Measurements from ENCODE around the gene CALN1. TPM values are rescaled to one million over a fixed set of nuclear protein-coding genes. Genes with fewer than 3 reads are reported as not detected.

Gene CALN1
- total and polyA plus RNA-seq, 2 of the 8 experiments (the other 6 are each of a cell fraction or from before 2014, with no cell fraction given), result 6.4 to 15.2 TPM

DNA sequence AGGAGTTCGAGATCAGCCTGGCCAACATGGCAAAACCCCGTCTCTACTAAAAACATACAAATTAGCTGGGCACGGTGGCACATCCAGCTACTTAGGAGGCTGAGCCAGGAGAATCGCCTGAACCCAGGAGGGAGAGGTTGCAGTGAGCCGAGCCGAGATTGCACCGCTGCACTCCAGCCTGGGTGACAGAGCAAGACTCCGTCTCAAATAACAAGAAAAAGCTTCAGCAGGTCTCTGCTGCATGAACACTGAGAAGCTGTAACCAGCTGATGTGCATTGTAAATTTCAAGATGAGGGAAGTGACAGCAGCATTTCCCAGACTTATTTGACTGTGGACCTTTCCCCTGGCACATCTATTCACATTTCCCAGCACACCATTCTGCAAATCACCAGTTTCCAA, 222.0 kb downstream of the CALN1 start:
- H2AK5ac ChIP-seq (ENCODE audit: low read depth, low read length), result no peak overlapping the region
- no peaks in the 10 kb centered on the region for H3K79me2 ChIP-seq (ENCODE audit: control insufficient read depth in 1 of 2, insufficient read depth in 2 of 2, low read length in 2 of 2)
- no peak overlapping the region for H2BK12ac ChIP-seq (ENCODE audit: low read depth, low read length)
- WGBS, 2 experiments (ENCODE audit: extremely low coverage in 1 of 2, insufficient coverage in 1 of 2, insufficient read length in 1 of 2, insufficient replicate concordance in 2 of 2, low coverage in 1 of 2, low lambda C conversion rate in 2 of 2, missing lambda C conversion rate in 1 of 2), result 94% methylated on average over 8 of the region's 8 CpGs; no CpG with 5 or more reads in 1 of the 2 experiments
- H4K20me1 ChIP-seq (replicated peaks in 1 of 2; ENCODE audit: control insufficient read depth in 1 of 2, insufficient read depth in 2 of 2, low read length in 2 of 2), result no peaks in the 10 kb centered on the region
- H3K4me1 ChIP-seq (replicated peaks in 1 of 4; ENCODE audit: control insufficient read depth in 3 of 4, insufficient read depth in 4 of 4, low read length in 3 of 4), result peaks cover 0 to 5% (median 2%) of the 10 kb centered on the region in 4 experiments; a peak in 2 of 7 replicates
- no peak for DNase-seq (ENCODE audit: low read depth in 1 of 2, low spot score in 2 of 2)
- H3K27me3 ChIP-seq (replicated peaks in 1 of 4; ENCODE audit: control insufficient read depth in 3 of 4, extremely low read depth in 1 of 4, insufficient read depth in 3 of 4, low read length in 3 of 4), result no peaks in the 10 kb centered on the region
- no peak overlapping the region for H3K4ac ChIP-seq (replicated peaks; ENCODE audit: insufficient read length, low read depth, low read length)
- H3K56ac ChIP-seq (replicated peaks; ENCODE audit: insufficient read length, low read depth, low read length), result no peak overlapping the region
- no peak overlapping the region for H3K9ac ChIP-seq (replicated peaks in 1 of 4; ENCODE audit: extremely low read depth in 1 of 4, low read depth in 3 of 4, low read length in 3 of 4)
- no peak overlapping the region for H2BK120ac ChIP-seq (replicated peaks; ENCODE audit: low read depth, low read length)
- no peak for FAIRE-seq
- H2BK5ac ChIP-seq (ENCODE audit: low read depth, low read length), result no peak overlapping the region
- H3K4me3 ChIP-seq (ENCODE audit: extremely low read depth in 1 of 4, insufficient read depth in 2 of 4, low read depth in 3 of 4, low read length in 4 of 4), result no peak overlapping the region
- no peaks in the 10 kb centered on the region; the same call in 1 of the 2 replicates for H3K79me1 ChIP-seq (ENCODE audit: low read depth, low read length)
- TF ChIP-seq RXRA (IDR thresholded peaks at IDR 0.05; ENCODE audit: insufficient read depth, low read depth, low read length) (no peak), FOSL1 (IDR thresholded peaks at IDR 0.05; ENCODE audit: insufficient read depth, low read depth, low read length) (no peak), CEBPB (IDR thresholded peaks at IDR 0.05; ENCODE audit: low read depth, low read length) (no peak), KDM5A (IDR thresholded peaks at IDR 0.05; ENCODE audit: low read length) (no peak), KDM4A (IDR thresholded peaks at IDR 0.05; ENCODE audit: low read depth, low read length, severe bottlenecking) (no peak), SAP30 (IDR thresholded peaks at IDR 0.05; ENCODE audit: insufficient read depth, insufficient replicate concordance, low read length) (no peak)
- TF ChIP-seq, protein P1, sequence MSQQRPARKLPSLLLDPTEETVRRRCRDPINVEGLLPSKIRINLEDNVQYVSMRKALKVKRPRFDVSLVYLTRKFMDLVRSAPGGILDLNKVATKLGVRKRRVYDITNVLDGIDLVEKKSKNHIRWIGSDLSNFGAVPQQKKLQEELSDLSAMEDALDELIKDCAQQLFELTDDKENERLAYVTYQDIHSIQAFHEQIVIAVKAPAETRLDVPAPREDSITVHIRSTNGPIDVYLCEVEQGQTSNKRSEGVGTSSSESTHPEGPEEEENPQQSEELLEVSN (IDR thresholded peaks at IDR 0.05), result no peak
- no peaks in the 10 kb centered on the region; the same call in 1 of the 2 replicates for H3K23me2 ChIP-seq (ENCODE audit: low read depth, low read length)
- H3K23ac ChIP-seq (ENCODE audit: insufficient read length), result no peak overlapping the region
- no peak overlapping the region for H3K27ac ChIP-seq (ENCODE audit: low read depth, low read length)
- H3K9me3 ChIP-seq (ENCODE audit: insufficient read depth in 2 of 2, low read depth in 1 of 2, low read length in 1 of 2), result no peaks in the 10 kb centered on the region
- H3K36me3 ChIP-seq (ENCODE audit: control insufficient read depth in 2 of 4, insufficient read depth in 4 of 4, low read length in 3 of 4), result no peaks in the 10 kb centered on the region
- H2AFZ ChIP-seq (ENCODE audit: low read length), result no peak overlapping the region
- no peak overlapping the region for H4K8ac ChIP-seq (ENCODE audit: extremely low read depth, insufficient read depth, low read length)
- POLR2A ChIA-PET (ENCODE audit: partially characterized antibody), result interaction anchor here (2.0 kb wide), 1 partner anchor 24 kb away, joined by 5 read pairs; no protein-coding TSS in a partner anchor
- CTCF ChIA-PET (ENCODE audit: partially characterized antibody), result interaction anchor here (0.6 to 3.1 kb wide), 5 partner anchors 10 to 439 kb away, joined by 3 to 8 read pairs (median 5); no protein-coding TSS in a partner anchor
- no peak overlapping the region for H2BK15ac ChIP-seq (ENCODE audit: low read length)
- no peak overlapping the region for H4K91ac ChIP-seq (replicated peaks; ENCODE audit: insufficient read length, low read length)
- no peak overlapping the region for H2BK20ac ChIP-seq (ENCODE audit: low read length)
- no peak overlapping the region for H3K14ac ChIP-seq (ENCODE audit: insufficient read length)
- no peak overlapping the region for H4K5ac ChIP-seq (ENCODE audit: insufficient read length, low read depth, low read length)
- no peak overlapping the region for H3K4me2 ChIP-seq (ENCODE audit: insufficient read depth in 1 of 2, low read depth in 2 of 2, low read length in 2 of 2)
- H3K18ac ChIP-seq (ENCODE audit: extremely low read depth, low read length), result no peak overlapping the region

Data from H1 (cell line).